Measurements from ENCODE around the gene COL9A2.

Gene COL9A2

GRCh38 chr1:40318970-40319621, 2.0 kb upstream of the COL9A2 start:
- in situ Hi-C loops (cut with MboI; ENCODE audit: low sequenced_read_pairs) = no loop called here

DNA sequence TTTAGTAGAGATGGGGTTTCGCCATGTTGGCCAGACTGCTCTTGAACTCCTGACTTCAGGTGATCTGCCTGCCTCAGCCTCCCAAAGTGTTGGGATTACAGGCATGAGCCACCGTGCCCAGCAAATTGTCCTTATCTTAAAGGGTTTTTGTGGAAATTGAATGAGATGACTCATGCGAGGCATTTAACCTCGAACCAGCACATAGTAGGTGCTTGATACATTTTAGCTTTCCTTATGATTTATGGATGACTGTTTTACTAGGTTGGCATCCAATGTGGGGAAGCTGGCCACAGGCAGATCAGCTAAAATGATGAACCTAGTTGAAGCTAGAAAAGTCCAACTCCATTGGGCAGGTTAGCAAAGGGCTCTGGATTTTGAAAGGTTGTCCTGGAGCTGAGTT, 1.4 kb upstream of the COL9A2 start:
- in situ Hi-C loops (cut with MboI; ENCODE audit: low sequenced_read_pairs) = no loop called here

DNA sequence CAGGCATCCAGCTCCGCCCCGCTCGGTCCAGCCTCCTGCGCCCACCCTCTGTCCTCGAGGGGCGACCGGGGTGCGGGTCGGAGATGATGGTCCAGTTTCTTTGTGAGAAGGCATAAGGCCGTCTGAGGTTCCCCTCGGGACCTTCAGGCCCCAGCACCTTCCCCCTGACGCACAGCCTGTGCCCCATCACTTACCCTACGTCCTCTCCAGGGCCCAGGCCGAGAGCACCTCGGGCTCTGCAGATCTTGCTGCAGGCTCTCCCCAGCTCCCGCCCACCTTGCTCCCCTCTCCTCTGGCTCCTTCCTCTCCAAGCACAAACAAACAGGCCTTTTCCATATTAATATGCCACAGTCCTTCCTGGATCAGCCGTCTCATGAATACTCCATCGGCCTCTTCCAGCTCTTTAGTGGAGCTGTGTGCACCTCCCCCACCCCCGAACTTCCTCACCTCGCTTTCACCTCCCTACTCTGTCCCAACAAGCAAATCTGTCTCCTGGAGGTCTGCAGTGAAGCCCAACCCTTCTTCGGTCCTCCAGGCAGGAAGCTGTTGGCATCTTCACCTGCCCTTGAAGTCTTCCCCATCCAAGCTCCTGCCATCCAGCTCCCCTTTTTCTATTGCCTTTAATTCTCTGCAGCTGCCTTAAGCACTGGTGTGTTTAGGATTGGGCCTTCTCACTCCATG, 448 bp upstream of the COL9A2 start:
- in situ Hi-C loops (cut with MboI; ENCODE audit: low sequenced_read_pairs) = no loop called here

DNA sequence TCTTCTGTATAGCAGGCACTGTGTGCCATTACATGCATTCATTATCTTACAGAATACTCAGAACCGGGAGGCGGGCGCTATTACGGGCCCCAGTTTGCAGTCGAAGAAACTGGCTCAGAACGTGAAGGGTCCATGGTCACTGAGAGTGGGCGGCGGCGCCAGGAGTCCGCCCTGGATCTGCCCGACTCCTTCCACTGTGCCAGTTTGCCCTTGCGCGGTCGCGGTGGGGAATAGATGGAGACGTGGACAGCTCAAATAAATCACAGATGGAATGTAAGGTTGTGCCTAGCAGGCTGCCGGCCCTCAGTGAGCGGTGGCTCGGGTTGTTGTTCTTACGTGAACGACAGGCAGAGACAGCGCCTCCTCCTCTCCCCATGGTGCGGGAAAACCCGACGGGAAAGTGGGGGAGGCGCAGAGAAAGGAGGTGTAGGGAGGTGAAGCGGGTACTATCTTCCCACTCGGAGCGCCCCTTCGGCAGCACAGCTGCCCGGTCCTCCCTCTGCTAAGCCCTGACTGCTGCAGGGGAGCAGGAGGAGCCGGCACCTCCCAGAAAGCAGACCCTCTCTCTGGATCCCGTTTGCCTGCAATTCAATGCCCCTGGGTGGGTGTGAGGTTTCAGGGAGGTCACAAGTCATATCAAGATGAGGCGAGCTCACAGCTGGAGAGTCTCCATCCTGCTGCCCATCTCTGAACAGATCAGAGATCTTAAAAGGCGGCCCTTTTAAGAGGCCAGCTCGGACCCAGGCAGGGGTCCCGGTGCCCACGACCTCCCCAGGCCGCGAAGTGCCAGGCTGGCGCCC, 1.1 kb downstream of the COL9A2 start:
- in situ Hi-C loops (cut with MboI; ENCODE audit: low sequenced_read_pairs) = no loop called here

DNA sequence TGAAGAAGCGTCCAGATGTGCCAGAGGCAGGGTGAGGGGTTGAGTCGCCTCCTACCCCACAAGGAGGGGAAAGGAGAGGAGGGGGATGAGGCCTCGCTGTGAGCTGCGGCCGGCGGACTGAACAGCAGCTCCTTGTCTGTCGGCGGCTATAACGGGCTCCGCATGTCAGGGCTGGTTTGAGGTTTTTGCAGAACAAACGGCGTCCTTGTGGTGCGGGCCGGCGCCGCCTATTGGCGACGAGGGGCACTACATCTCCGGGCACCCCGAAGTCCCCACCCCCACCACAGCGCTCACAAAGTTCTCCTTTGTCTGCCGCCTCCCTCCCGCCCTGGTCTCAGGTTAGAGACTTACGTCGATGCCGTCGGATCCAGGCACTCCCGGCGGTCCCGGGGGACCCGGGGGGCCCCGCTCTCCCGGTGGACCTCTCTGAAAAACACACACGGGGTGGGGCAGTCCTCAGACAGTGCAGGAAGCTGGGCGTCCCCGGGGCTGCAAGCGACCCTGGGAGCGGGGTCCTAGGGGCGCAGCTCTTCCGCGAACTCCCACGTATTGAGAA, 1.8 kb downstream of the COL9A2 start:
- in situ Hi-C loops (cut with MboI; ENCODE audit: low sequenced_read_pairs) = no loop called here

DNA sequence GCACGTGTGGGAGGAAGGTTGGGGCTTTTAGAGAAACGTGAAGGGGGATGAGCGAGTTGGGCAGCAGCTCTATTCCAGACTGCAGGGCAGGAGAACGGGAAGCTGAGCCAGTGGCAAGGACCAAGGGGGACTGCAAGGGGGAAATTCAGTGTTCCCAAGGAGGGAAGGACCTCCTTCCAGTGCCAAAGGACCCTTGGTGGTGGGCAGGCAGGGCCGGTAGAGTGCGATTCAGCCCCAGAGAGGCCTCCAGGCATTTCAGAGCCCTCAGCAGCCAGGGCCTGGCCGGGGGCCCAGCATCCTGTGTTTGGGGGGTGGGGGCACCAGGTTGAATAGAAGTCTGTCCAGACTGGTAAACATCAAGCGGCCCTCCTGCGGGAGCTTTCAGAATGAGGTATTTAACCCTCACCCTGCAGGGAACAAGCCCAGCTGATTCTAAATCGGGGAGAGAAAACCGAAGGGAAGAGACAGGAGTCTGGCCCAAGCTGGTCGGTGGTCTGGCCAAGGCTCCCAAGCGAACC, 2.3 kb downstream of the COL9A2 start:
- in situ Hi-C loops (cut with MboI; ENCODE audit: low sequenced_read_pairs) = no loop called here

DNA sequence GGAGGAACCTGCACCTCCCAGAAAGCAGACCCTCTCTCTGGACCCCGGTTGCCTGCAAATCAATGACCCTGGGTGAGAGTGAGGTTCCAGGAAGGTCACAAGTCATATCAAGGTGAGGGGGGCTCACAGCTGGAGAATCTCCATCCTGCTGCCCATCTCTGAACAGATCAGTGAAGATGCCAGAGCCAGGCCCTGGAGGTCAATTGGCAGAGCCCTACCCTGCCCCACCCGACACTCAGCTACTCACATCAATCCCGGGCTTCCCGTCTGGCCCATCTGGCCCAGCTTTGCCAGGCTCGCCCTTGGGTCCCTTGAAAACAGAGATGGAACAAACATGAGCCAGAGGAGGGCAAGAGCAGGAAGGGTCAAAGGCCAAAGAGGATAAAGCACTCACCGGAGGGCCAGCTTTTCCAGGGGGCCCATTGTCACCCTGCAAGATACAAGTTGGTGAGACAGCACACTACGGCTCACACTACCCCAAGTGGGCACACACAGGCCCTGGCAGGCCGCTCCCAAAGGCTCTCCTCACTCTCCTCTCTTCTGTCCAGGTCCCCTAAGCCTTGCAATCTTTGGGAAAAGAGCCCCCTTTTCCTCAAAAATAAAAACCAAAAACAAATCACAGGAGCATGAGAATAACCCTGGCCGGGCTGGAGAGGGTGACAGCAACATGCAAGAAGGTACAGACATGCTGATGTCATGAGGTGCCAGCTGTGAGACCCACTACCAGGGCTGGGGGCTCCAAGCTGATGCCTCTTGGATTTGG, 2.9 kb downstream of the COL9A2 start:
- in situ Hi-C loops (cut with MboI; ENCODE audit: low sequenced_read_pairs) = no loop called here

GRCh38 chr1:40313329-40313957, 3.6 kb downstream of the COL9A2 start:
- in situ Hi-C loops (cut with MboI; ENCODE audit: low sequenced_read_pairs) = no loop called here

DNA sequence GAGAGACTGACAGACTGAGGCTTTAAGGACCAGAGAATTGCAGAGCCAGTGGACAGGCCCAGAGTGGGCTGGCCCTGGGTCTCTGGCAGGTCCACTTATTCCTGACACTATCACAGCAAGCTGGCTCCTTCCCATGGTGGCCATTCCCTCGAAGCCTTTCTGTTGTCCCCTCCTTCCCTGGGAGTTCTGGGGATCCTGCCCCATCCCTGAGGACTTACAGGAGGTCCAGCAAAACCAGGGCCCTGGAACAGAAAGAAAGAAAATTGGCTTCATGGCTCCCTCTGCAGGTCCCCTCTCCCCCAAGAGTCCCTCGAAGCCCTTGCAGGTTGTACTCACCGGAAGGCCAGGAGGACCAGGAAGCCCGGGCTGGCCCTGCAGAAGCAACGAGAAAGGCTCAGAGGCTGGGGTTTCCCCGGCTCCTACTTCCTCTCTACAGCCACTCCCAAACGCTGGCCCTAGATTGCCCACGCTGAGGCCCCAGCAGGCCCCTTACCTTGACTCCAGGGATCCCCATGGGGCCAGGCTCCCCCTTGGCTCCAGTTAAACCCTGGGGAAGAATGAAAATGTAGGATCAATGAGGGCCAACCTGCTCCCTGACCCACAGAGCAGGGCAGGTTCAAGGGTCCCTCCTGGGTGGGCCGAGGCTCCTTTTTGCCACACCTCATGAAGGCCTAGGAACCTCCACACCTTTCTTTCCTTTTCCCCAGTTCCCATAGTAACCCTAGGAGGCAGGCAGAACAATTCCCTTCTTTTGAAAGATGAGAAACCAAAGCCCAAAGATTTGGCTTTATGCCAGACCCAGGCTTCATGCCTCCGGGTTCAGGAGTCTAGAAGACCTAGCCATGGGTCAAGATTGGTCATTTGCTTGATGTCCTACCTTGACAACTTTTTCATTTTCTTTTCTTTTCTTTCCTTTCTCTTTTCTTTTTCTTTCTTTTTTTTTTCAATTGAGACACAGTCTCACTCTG, 4.6 kb downstream of the COL9A2 start:
- in situ Hi-C loops (cut with MboI; ENCODE audit: low sequenced_read_pairs) = no loop called here

- in situ Hi-C loops (cut with MboI; ENCODE audit: low sequenced_read_pairs) = no loop called here
These were observed 5.4 kb downstream of the COL9A2 start for GRCh38 chr1:40311692-40312091.

GRCh38 chr1:40310983-40311642, 6.0 kb downstream of the COL9A2 start:
- in situ Hi-C loops (cut with MboI; ENCODE audit: low sequenced_read_pairs) = no loop called here

DNA sequence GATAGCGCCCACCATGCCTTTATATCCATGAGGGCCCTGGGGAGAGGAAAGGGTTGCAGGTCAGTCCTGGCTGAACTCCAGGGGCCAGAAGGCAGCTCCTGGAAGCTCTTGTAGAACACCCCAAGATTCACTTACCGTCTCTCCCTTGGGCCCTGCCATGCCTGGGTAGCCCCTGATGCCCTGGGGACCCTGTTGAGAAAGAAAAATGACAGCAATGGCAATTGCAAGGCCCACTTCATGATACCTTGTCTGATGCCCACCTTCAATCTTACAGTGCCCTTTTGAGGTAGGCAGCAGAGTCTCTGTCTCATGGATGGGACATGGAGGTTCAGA, 7.0 kb downstream of the COL9A2 start:
- in situ Hi-C loops (cut with MboI; ENCODE audit: low sequenced_read_pairs) = no loop called here

GRCh38 chr1:40309374-40310128, 7.5 kb downstream of the COL9A2 start:
- in situ Hi-C loops (cut with MboI; ENCODE audit: low sequenced_read_pairs) = no loop called here

- in situ Hi-C loops (cut with MboI; ENCODE audit: low sequenced_read_pairs) = no loop called here
These were observed 8.9 kb downstream of the COL9A2 start for GRCh38 chr1:40308036-40308727.

- in situ Hi-C loops (cut with MboI; ENCODE audit: low sequenced_read_pairs) = no loop called here
These were observed 9.9 kb downstream of the COL9A2 start for GRCh38 chr1:40307186-40307585.

- in situ Hi-C loops (cut with MboI; ENCODE audit: low sequenced_read_pairs) = no loop called here
These were observed 10.8 kb downstream of the COL9A2 start for GRCh38 chr1:40306296-40306695.

GRCh38 chr1:40305871-40306270, 11.2 kb downstream of the COL9A2 start:
- in situ Hi-C loops (cut with MboI; ENCODE audit: low sequenced_read_pairs) = no loop called here

Measured in HL-60/S4 treated with phorbol 12-myristate 13-acetate at 8.2 ng/mL for 4 days and 3 days (cell line).